Endothelial cell of umbilical vein (primary cell): ENCODE data around the gene PFKFB4.

Source experiments
- EZH2 ChIP-seq: IDR thresholded peaks from 2 replicates; pipeline ENCODE4 v1.6.1; 2012; ENCODE audit warnings: borderline replicate concordance, low read depth, mild to moderate bottlenecking, moderate library complexity, low read length, inconsistent platforms; ENCODE audit not compliant: severe bottlenecking
- JUN ChIP-seq: IDR thresholded peaks from 2 replicates; pipeline ENCODE4 v1.6.1; 2011; ENCODE audit warnings: borderline replicate concordance, low read depth; ENCODE audit not compliant: insufficient read length, insufficient read depth
- MYC ChIP-seq: IDR thresholded peaks from one replicate; pipeline ENCODE4 v1.6.1; 2011; ENCODE audit warnings: mild to moderate bottlenecking, low read depth, low read length
- POLR2A ChIP-seq: IDR thresholded peaks from 2 replicates; pipeline ENCODE4 v1.6.1; 2012; ENCODE audit warnings: low read depth, mild to moderate bottlenecking, control low read depth, low read length
- POLR2AphosphoS5 ChIP-seq: IDR thresholded peaks from 2 replicates; pipeline ENCODE4 v1.6.1; 2012; ENCODE audit warnings: low read depth, mild to moderate bottlenecking, control low read depth, low read length, moderate library complexity; ENCODE audit not compliant: insufficient read depth
- TF ChIP-seq, protein P1 (sequence below), 2 donors: IDR thresholded peaks; 1 replicate in 1 of 2; 2 replicates in 1 of 2; pipeline ENCODE4 v1.5.1; 2011; ENCODE audit warnings: low read length in 2 of 2, mild to moderate bottlenecking in 2 of 2, moderate library complexity in 2 of 2, control low read depth in 1 of 2, inconsistent platforms in 1 of 2, low read depth in 1 of 2; ENCODE audit not compliant: insufficient read depth in 1 of 2; ENCODE audit errors: extremely low read depth in 1 of 2

DNA sequence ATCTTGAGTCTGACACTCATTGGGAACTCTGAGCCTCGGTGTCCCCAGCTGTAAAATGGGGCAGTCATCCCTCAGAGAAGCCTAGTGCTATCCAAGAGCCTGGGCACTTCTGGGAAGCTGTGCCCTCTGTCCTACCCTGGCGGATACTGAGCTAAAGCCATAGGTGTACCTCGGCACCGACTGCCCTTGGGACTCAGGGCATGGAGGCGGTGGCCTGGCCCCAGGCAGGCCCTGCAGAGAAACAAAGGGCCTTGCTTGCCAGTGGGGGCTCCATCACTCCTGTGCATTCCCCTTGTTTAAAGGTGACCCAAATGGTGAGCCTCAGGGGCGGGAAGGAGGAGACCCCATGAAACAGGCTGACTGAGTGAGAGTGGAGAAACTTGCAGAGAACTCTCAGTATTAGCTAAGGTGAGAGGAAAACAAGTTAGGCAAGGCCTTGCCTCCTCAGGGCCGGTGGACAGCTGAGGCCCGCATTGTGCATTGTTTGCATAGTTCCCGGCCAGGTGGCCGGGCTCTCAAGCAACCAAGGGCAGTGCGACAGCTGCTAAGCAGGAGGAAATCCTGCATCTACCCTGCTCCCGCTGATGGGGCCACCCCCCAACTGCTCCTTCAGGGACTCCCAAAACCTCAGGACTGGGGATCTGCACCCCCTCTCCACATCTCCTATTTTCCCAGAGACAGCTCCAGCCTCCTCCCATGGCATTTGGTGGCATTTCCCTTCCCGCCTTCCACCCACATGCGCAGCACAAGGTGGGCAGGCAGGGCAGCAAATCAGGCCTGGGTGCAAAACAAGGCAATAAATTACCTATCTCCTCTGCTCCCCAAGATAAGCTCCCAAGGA lies 4.3 kb downstream of the PFKFB4 start:
- TF ChIP-seq POLR2AphosphoS5: no peak
- TF ChIP-seq, protein P1, sequence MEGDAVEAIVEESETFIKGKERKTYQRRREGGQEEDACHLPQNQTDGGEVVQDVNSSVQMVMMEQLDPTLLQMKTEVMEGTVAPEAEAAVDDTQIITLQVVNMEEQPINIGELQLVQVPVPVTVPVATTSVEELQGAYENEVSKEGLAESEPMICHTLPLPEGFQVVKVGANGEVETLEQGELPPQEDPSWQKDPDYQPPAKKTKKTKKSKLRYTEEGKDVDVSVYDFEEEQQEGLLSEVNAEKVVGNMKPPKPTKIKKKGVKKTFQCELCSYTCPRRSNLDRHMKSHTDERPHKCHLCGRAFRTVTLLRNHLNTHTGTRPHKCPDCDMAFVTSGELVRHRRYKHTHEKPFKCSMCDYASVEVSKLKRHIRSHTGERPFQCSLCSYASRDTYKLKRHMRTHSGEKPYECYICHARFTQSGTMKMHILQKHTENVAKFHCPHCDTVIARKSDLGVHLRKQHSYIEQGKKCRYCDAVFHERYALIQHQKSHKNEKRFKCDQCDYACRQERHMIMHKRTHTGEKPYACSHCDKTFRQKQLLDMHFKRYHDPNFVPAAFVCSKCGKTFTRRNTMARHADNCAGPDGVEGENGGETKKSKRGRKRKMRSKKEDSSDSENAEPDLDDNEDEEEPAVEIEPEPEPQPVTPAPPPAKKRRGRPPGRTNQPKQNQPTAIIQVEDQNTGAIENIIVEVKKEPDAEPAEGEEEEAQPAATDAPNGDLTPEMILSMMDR (IDR thresholded peaks at IDR 0.05; ENCODE audit: extremely low read depth in 1 of 2, insufficient read depth in 1 of 2, low read depth in 1 of 2, low read length in 2 of 2): no peak
- no peak for TF ChIP-seq MYC
- TF ChIP-seq POLR2A: no peak
- no peak for TF ChIP-seq EZH2
- no peak for TF ChIP-seq JUN
